GM21576 (cell line): ENCODE measurements around the gene PCDHA6.
"Not testable (repeated sequence)": the region's sequence is repeated elsewhere in the genome, so short reads cannot be mapped to it uniquely, and the experiment has no call there.

Experiments
- ATAC-seq: cut with Tn5 transposase; IDR thresholded peaks from one replicate; pipeline ENCODE4 v1.9.1; 2021; ENCODE audit warnings: mild to moderate bottlenecking, moderate library complexity; ENCODE audit not compliant: unreplicated experiment

PCDHA6 gene, protein sequence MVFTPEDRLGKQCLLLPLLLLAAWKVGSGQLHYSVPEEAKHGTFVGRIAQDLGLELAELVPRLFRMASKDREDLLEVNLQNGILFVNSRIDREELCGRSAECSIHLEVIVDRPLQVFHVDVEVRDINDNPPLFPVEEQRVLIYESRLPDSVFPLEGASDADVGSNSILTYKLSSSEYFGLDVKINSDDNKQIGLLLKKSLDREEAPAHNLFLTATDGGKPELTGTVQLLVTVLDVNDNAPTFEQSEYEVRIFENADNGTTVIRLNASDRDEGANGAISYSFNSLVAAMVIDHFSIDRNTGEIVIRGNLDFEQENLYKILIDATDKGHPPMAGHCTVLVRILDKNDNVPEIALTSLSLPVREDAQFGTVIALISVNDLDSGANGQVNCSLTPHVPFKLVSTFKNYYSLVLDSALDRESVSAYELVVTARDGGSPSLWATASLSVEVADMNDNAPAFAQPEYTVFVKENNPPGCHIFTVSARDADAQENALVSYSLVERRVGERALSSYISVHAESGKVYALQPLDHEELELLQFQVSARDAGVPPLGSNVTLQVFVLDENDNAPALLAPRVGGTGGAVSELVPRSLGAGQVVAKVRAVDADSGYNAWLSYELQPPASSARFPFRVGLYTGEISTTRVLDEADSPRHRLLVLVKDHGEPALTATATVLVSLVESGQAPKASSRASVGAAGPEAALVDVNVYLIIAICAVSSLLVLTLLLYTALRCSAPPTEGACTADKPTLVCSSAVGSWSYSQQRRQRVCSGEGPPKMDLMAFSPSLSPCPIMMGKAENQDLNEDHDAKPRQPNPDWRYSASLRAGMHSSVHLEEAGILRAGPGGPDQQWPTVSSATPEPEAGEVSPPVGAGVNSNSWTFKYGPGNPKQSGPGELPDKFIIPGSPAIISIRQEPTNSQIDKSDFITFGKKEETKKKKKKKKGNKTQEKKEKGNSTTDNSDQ

DNA sequence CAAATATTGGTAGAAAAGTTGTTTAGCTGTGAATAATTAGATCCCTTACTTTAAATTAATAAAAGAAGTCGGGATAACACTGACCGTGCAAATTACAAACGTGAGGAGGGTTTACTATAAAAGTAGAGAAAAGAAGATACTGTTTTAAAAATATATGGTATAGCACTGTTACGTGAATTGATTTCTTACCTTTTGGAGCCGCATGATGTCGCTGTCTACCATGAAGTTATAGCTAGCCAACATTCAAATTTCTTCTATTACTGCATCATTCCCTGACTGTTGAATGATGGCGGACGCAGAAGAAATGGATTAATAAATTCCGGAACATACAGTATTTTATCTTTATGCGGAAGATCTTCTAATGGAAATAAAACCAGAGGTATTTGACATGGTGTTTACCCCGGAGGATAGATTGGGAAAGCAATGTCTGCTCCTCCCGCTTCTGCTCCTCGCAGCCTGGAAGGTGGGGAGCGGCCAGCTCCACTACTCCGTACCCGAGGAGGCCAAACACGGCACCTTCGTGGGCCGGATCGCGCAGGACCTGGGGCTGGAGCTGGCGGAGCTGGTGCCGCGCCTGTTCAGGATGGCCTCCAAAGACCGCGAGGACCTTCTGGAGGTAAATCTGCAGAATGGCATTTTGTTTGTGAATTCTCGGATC is at the start of gene PCDHA6:
TSS of gene PCDHA6 (plus strand) at position 257 of the 658 bp plus-strand sequence. CDS start at position 389, 132 bp downstream.
- ATAC-seq = no peak

DNA sequence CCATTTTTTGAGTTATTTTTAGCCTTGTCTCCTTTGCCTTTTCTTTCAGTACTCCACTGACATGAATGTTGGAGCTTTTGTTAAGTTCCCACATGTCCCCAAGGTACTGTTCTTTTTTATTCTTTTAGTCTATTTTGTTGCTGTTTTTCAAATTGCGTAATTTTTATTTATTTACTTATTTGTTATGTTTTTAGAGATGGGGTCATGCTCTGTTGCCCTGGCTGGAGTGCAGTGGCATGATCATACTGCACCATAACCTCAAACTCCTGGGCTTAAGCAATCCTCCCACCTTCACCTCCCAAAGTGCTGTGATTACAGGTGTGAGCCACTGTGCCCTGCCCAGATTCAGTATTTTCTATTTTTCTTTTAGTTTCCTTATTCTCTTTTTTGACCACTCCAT is 47.2 kb upstream of the PCDHA6 start:
- ATAC-seq = no peak

DNA sequence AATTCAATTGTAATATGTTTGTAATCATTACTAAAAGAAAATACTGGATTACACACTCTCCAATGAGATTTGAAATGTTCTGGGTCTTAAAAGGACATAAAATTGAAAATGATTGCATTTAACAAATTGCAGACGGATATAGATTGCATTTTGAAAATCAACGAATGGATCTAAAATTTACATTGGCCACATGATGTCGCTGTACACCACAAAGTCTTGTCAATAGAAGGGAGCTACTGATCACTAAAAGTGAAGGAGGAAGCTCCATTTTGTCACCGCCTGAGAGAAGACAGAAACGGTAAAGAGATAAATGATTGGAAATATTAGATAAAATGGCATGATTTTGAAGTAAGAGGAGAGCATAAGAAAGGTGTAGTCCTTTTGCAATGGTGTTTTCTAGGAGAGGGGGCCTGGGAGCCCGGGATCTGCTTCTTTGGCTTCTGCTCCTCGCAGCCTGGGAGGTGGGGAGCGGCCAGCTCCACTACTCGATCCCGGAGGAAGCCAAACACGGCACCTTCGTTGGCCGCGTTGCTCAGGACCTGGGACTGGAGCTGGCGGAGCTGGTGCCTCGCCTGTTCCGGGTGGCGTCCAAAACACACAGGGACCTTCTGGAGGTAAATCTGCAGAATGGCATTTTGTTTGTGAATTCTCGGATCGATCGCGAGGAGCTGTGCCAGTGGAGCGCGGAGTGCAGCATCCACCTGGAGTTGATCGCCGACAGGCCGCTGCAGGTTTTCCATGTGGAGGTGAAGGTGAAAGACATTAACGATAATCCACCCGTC is 41.7 kb upstream of the PCDHA6 start, which contains the start of gene PCDHA1:
TSS of gene PCDHA1 (plus strand) at position 236 of the 782 bp plus-strand sequence.
- no peak for ATAC-seq

DNA sequence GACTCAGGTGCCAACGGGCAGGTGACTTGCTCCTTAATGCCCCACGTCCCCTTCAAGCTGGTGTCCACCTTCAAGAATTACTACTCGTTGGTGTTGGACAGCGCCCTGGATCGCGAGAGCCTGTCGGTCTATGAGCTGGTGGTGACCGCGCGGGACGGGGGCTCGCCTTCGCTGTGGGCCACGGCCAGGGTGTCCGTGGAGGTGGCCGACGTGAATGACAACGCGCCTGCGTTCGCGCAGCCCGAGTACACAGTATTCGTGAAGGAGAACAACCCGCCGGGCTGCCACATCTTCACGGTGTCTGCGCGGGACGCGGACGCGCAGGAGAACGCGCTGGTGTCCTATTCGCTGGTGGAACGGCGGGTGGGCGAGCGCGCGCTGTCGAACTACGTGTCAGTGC is 40.3 kb upstream of the PCDHA6 start:
- not testable (repeated sequence) for ATAC-seq

DNA sequence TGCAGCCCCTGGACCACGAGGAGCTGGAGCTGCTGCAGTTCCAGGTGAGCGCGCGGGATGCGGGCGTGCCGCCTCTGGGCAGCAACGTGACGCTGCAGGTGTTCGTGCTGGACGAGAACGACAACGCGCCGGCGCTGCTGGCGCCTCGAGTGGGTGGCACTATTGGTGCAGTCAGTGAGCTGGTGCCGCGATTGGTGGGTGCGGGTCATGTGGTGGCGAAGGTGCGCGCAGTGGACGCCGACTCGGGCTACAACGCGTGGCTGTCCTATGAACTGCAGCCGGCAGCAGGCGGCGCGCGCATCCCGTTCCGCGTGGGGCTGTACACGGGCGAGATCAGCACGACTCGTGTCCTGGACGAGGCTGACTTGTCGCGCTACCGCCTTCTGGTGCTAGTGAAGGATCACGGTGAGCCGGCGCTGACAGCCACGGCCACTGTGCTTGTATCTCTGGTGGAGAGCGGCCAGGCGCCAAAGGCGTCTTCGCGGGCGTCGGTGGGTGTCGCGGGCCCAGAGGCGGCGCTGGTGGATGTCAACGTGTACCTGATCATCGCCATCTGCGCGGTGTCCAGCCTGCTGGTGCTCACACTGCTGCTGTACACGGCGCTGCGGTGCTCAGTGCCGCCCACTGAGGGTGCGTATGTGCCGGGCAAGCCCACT is 39.8 kb upstream of the PCDHA6 start:
- not testable (repeated sequence) for ATAC-seq

DNA sequence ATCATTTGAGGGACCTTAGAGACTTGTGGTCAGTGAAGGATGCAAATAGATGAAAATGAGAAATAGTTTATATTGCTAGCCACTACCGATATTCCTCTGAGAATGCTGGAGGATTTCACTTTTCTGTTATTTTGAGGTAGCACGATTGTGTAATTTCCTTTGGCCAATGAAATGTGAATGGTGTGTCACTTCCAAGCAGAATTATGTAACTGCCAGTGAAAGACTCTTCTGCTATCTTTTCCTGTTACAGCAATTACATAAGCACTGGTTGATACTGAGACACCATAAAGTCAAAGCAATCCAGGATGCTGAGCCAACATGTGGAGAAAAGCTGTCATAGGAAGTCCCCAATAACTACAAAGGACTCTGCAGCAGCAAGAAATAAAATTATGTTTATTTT is 36.7 kb upstream of the PCDHA6 start:
- ATAC-seq = no peak

DNA sequence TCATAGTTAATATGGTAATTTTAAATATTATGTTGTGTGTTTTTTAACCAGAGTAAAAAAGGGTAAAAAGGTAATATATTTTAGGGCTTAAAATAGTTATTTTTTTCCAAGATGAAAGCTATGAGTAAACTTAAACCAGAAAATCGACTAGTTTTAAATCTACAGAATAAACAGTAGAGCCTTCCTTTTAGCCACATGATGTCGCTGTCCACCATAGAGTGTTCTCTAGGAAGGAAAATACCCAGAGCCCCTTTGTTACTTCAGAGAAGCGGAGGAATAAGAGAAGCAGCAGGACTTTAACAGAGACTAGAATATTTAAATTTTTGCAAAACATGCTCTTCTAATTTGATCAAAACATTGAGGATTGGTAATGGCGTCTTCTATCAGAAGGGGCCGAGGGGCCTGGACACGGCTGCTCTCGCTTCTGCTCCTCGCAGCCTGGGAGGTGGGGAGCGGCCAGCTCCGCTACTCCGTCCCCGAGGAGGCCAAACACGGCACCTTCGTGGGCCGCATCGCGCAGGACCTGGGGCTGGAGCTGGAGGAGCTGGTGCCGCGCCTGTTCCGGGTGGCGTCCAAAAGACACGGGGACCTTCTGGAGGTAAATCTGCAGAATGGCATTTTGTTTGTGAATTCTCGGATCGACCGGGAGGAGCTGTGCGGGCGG is 33.0 kb upstream of the PCDHA6 start, which contains the start of gene PCDHA2:
TSS of gene PCDHA2 (plus strand) at position 258 of the 664 bp plus-strand sequence.
- no peak for ATAC-seq

DNA sequence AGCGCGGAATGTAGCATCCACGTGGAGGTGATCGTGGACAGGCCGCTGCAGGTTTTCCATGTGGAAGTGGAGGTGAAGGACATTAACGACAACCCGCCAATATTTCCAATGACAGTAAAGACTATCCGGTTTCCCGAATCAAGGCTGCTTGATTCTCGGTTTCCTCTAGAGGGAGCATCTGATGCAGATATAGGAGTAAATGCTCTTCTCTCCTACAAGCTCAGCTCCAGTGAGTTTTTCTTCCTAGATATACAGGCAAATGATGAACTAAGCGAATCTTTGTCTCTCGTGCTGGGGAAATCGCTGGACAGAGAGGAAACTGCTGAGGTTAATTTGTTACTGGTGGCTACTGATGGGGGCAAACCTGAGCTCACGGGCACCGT is 32.5 kb upstream of the PCDHA6 start:
- ATAC-seq = no peak

DNA sequence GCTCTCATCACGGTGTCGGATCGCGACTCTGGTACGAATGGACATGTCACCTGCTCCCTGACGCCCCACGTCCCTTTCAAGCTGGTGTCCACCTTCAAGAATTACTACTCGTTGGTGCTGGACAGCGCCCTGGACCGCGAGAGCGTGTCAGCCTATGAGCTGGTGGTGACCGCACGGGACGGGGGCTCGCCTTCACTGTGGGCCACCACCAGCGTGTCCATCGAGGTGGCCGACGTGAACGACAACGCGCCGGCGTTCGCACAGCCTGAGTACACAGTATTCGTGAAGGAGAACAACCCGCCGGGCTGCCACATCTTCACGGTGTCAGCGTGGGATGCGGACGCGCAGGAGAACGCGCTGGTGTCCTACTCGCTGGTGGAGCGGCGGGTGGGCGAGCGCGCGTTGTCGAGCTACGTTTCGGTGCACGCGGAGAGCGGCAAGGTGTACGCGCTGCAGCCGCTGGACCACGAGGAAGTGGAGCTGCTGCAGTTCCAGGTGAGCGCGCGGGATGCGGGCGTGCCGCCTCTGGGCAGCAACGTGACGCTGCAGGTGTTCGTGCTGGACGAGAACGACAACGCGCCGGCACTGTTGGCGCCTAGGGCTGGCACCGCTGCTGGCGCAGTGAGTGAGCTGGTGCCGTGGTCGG is 31.6 kb upstream of the PCDHA6 start:
- not testable (repeated sequence) for ATAC-seq

DNA sequence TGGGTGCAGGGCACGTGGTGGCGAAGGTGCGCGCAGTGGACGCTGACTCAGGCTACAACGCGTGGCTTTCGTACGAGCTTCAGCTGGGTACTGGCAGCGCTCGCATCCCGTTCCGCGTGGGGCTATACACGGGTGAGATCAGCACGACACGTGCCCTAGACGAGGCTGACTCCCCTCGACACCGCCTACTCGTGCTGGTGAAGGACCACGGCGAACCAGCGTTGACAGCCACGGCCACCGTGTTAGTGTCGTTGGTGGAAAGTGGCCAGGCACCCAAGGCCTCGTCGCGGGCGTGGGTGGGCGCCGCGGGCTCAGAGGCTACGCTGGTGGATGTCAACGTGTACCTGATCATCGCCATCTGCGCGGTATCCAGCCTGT is 31.1 kb upstream of the PCDHA6 start:
- no peak for ATAC-seq

DNA sequence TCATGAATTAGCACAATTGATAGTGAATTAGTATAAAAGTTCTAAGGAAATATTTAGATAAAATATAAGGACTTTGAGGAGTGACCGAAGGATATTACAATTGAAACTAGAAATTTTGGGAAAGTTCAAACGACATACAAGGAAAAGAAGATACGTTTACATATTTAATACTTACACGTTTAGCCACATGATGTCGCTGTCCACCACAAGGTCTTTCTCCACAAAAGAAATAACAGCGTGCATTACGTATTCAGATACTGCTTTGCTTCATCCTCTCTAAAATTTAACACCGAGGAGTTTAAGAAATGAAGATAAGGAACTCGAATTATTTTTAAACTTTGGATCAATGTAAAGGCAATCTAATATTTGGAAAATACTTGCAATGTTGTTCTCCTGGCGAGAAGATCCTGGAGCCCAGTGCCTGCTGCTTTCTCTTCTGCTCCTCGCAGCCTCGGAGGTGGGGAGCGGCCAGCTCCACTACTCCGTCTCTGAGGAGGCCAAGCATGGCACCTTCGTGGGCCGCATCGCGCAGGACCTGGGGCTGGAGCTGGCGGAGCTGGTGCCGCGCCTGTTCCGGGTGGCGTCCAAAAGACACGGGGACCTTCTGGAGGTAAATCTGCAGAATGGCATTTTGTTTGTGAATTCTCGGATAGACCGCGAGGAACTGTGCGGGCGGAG is 26.8 kb upstream of the PCDHA6 start, which contains the start of gene PCDHA3:
TSS of gene PCDHA3 (plus strand) at position 242 of the 678 bp plus-strand sequence.
- ATAC-seq = no peak

DNA sequence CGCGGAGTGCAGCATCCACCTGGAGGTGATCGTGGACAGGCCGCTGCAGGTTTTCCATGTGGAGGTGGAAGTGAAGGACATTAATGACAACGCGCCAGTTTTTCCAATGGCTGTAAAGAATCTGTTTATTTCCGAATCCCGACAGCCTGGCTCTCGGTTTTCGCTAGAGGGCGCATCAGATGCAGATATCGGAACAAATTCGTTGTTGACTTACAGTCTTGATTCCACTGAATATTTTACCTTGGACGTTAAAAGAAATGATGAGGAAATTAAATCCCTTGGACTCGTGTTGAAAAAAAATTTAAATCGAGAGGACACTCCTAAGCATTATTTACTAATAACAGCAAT is 26.3 kb upstream of the PCDHA6 start:
- no peak for ATAC-seq

DNA sequence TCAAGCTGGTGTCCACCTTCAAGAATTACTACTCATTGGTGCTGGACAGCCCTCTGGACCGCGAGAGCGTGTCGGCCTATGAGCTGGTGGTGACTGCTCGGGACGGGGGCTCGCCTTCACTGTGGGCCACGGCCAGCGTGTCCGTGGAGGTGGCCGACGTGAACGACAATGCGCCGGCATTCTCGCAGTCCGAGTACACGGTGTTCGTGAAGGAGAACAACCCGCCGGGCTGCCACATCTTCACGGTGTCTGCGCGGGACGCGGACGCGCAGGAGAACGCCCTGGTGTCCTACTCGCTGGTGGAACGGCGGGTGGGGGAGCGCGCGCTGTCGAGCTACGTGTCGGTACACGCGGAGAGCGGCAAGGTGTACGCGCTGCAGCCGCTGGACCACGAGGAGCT is 25.4 kb upstream of the PCDHA6 start:
- ATAC-seq = not testable (repeated sequence)

DNA sequence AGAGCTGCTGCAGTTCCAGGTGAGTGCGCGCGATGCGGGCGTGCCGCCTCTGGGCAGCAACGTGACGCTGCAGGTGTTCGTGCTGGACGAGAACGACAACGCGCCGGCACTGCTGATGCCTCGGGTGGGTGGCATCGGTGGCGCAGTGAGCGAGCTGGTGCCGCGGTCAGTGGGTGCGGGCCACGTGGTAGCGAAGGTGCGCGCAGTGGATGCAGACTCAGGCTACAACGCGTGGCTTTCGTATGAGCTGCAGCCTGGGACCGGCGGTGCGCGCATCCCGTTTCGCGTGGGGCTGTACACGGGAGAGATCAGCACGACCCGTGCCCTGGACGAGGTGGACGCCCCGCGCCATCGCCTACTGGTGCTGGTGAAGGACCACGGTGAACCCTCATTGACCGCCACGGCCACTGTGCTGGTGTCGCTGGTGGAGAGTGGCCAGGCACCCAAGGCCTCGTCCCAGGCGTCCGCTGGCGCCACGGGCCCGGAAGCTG is 24.9 kb upstream of the PCDHA6 start:
- no peak for ATAC-seq

DNA sequence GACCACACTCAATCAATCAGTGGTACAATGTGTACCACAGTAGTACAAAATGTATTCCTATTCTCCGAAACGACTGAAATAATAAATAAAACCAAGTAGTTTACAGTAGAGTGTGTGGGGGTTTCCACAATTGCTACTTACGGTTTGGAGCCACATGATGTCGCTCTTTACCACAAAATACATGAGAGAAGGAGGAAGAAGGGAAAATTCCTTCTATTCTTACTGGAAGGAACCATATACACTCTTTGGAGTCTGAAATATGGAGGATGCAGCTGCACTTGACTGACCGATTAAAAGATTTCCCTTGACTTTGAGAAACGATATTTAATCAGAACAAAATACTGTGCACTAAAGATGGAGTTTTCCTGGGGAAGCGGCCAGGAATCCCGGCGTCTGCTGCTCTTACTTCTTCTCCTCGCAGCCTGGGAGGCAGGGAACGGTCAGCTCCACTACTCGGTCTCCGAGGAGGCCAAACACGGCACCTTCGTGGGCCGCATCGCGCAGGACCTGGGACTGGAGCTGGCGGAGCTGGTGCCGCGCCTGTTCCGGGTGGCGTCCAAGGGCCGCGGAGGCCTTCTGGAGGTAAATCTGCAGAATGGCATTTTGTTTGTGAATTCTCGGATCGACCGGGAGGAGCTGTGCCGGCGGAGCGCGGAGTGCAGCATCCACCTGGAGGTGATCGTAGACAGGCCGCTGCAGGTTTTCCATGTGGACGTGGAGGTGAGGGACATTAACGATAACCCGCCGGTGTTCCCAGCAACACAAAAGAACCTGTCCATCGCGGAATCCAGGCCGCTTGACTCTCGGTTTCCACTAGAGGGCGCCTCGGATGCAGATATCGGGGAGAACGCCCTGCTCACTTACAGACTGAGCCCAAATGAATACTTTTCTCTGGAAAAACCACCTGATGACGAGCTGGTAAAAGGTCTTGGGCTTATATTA is 20.7 kb upstream of the PCDHA6 start, which contains the start of gene PCDHA4:
TSS of gene PCDHA4 (plus strand) at position 235 of the 942 bp plus-strand sequence.
- ATAC-seq = no peak

DNA sequence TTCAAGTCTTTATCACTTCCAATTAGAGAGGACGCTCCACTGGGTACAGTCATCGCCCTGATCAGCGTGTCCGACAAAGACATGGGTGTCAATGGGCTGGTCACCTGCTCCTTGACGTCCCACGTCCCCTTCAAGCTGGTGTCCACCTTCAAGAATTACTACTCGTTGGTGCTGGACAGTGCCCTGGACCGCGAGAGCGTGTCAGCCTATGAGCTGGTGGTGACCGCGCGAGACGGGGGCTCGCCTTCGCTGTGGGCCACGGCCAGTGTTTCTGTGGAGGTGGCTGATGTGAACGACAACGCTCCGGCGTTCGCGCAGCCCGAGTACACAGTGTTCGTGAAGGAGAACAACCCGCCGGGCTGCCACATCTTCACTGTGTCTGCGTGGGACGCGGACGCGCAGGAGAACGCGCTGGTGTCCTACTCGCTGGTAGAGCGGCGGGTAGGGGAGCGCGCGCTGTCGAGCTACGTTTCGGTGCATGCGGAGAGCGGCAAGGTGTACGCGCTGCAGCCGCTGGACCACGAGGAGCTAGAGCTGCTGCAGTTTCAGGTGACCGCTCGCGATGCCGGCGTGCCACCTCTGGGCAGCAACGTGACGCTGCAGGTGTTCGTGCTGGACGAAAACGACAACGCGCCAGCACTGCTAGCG is 19.4 kb upstream of the PCDHA6 start:
- not testable (repeated sequence) for ATAC-seq
